HG03097 (cell line): ENCODE measurements around the gene ELN.

Source experiments
- ATAC-seq: cut with Tn5 transposase; IDR thresholded peaks from one replicate; pipeline ENCODE4 v1.9.1; 2021; ENCODE audit not compliant: unreplicated experiment, low FRiP score

ELN gene

GRCh38 chr7:74022507-74022906 lies 5.5 kb upstream of the ELN start:
- no peak for ATAC-seq

- no peak for ATAC-seq
Measured at GRCh38 chr7:74023092-74023536, 4.9 kb upstream of the ELN start.

- no peak for ATAC-seq
Measured at GRCh38 chr7:74023786-74024185, 4.2 kb upstream of the ELN start.

- ATAC-seq = no peak
Measured at GRCh38 chr7:74025146-74025545, 2.8 kb upstream of the ELN start.

DNA sequence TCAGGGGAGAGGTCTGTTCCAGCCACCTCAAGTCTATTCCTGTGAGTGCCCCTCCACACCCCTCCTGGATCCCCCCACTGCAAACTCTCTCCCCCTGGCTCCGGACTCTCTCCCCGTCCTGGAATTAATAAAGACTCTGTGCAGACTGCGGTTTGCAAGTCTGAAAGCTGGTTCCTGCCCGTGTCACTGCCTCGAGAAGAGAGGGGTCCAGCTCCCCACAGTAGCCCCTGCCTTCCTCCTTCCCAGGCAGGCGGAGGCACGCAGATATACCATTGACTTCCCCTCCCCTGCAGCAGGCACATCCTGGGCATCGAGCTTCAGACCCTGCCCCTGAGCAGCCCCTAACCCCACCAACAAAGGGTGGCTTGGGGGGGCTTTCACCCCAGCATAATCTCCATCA lies 2.2 kb upstream of the ELN start:
- no peak for ATAC-seq

- no peak for ATAC-seq
Measured at GRCh38 chr7:74026406-74026902, 1.5 kb upstream of the ELN start.

DNA sequence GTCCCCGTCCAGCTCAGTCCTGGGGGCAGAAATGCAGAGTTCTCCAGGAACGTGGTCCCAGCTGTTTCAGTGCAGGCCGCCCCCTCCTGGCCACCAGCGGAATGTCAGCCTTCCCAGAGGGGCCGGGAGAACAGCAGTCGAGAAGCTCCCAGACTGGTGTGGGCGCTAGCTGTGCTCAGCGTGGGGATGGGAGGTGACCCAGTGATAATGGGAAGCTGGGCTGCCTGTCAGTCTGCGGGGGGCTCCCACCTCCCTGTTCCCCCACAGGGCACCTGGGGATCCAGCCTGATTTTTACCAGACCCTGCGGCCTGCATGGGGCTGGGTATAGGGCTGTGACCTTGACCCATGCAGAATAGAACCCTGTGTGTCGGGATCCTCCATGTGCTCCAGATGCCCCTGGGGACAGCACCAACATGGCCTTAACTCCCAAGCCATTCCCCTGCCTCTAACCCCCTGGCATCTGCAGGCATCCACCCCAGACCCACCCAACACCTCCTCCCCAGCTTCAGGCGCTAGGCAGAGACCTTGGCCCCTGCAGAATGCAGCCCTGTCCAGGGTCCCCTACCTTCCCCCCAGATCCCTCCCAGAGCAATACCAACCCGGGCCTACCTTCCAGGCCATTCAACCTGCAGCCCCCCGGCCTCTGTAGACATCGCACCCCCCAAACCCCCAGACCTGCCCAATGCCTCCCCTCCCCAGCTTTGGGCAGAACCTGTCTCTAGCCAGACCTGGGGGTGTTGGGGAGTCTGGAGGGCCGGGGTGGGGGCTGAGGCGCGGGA lies 880 bp upstream of the ELN start:
- no peak for ATAC-seq

- no peak for ATAC-seq
Measured at GRCh38 chr7:74028321-74028838, 407 bp downstream of the ELN start.

DNA sequence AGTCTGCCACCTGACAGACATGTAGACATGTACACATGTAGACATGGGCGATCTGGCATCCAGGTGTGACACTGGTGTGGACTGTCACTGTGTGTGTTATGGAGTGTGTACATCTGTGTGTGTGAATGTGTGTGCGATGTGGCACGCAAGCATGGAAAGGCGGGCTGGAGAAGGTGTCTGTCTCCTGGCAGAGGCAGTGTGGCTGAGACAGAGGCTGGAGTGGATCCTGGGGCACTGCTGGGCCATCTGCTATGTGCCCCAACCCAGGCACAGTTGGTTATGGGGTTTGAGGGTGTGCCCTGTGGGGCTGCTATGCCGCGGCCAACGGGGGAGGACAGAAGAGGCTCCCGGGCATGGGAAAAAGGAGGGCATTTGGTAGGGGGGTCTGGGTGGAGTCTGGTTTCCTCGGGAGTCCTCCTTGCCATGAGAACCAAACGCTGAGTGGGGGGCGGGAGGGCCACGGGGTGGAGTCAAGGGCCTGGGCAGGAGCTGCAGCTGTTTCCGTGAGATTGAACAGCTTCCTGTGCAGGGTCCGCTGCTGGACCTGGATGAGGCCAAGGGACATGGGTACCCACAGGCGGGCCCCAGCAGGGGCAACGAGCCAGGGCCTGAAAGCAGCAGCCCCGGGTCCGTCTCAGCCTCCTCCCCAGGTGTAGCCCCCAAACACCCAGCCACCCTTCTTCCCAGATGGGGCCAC lies 1.3 kb downstream of the ELN start:
- ATAC-seq = no peak

GRCh38 chr7:74029991-74030415 lies 2.0 kb downstream of the ELN start:
- ATAC-seq = no peak

DNA sequence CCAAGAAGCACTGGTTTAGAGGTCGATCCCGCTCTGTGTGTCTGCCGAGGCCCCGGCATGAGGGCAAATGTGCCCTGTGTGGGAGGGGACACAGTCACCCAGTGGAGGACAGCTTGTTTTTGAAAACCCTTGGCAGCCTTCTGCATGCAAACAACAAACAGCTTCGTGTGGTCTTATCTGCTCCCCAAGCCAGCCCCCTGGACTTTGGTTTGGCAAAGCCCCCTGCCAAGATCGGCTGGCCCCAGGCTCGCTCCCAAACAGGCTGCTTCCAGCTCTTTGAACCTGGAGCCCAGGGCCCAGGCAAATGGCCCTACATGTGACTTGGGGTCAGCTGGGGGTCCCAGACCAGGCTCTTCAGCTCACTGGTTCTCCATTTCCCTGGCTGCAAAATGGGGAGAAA lies 2.9 kb downstream of the ELN start:
- no peak for ATAC-seq

GRCh38 chr7:74031403-74032190 lies 3.6 kb downstream of the ELN start:
- no peak for ATAC-seq

DNA sequence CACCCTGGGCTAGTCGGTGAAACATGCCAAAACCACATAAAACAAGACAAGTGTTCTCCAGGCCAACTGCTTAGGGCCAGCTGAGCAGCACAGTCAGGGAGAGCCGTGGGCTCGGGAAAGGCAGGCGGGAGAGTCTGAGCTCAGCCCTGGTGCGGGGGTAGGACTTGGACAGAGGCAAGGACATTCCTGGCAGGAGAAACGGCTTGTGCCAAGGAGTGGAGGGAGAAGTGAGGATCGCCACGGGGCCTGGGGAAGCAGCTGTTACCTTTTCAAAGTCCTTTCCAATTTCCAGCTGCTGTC lies 4.2 kb downstream of the ELN start:
- no peak for ATAC-seq

DNA sequence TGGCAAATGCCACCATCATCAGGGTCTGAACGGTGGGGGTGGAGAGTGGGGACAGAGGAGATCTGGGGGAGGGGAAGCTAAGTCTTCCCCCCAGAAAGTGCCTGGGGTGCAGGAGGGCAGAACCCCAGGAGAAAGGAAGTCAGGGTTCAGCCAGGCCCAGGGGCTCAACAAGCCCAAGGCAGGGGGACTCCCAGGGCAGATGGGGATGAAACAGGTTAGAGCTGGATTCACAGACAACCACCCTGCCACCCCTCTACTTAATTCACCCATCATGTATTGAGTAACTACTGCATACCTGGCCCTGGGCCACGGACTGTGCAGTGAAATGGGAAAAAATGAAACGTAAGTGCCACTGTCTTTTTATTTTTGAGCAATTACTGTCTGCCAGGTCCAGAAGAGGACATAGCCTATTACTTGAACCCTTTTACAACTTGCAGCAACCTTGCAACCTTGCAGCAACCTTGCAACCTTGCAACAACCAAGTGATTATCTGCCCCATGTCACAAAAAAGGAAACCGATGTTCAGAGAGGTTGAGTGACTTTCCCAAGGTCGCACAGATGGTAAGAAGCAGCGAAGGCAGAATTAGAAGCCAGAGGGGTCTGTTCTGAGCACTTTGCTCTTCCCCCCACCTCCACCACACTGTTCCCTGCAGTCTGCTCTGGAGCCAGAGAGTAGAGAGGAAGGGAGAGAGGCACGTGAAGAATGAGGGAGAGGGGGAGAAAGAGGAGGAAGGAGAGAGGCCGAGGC lies 4.8 kb downstream of the ELN start:
- ATAC-seq = no peak

DNA sequence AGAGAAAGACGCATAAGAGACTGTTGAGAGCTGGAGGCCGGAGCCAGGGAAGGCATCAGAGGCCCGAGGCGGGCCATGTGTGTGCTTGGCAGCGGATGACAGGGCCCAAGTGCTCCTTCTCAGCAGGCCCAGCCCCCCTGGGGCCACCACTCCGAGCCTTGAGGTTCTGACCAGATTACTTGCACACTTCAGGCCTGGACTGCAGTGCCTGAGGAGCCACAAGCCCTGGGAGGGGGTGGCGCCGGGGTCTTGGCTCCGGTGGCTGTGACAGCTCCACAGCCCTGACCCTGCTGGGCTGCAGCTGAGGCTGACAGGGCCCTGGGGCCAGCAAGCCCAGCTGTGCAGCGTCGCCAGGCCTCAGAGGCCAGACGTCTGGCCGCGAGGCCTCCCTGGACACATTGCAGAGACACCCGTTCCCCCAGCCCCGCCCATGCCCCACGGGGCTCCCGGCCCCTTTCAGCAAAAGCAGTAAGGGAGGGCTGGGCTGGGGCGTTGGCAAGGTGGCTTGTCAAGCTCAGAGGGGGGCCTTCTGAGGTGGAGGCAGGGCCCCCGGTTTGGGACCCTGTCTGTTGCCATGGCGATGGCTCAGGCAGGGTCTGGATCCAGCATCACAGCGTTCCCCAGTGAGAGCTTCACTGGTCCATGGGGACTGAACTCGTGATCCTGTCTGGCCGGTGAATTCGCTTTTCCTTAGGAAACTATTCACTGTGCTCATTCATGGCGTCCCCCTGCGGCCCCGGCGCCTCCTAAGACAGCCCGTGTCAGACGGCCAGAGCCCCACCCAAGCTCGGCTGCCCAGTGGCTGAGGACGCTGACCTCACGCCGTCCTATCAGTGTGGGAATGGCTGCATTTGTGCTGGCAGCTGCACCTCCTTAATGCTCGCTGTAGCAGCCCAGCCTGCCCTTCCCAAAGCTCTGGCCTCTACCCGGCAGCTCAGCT lies 5.7 kb downstream of the ELN start:
- ATAC-seq = no peak

DNA sequence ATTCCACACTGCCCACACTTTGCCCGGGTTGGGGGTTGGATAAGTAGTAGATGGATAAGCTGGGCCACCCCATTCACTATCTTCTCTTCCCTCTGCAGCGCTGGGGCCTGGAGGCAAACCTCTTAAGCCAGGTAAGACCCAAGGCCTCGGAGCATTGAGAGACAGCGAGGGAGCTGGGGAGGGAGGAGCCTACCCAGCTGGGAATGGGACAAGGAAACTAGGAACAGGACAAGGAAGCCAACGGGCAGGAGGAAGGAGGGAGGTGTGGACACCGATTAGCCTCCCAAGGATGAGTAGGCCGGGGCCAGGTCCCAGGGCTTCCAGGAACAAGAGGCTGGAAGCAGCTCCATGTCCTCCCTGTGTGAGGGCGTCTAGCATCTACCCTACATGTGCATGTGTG lies 9.6 kb downstream of the ELN start:
- ATAC-seq = no peak

- ATAC-seq = no peak
Measured at GRCh38 chr7:74038194-74038961, 10.4 kb downstream of the ELN start.

DNA sequence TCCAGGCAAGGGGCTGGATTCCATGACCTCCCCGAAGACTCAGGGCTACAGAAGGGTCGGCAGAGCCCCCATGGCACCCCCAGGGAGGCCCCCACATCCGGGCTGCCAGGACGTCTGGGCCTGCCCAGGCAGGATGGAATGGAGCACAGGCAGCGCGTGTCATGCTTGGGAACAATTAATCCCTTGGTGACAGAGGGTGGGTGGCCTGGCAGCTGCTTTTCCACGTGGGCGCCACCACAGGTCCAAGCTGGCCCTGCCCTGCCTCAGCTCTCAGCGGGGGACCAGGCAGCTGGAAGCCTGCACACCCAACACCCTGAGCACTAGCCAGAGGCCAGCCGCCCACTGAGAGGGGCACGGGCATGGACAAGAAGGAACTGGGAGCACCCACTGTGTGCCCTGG lies 11.4 kb downstream of the ELN start:
- no peak for ATAC-seq
